ENCODE data around the gene TNP2.

TNP2 gene

DNA sequence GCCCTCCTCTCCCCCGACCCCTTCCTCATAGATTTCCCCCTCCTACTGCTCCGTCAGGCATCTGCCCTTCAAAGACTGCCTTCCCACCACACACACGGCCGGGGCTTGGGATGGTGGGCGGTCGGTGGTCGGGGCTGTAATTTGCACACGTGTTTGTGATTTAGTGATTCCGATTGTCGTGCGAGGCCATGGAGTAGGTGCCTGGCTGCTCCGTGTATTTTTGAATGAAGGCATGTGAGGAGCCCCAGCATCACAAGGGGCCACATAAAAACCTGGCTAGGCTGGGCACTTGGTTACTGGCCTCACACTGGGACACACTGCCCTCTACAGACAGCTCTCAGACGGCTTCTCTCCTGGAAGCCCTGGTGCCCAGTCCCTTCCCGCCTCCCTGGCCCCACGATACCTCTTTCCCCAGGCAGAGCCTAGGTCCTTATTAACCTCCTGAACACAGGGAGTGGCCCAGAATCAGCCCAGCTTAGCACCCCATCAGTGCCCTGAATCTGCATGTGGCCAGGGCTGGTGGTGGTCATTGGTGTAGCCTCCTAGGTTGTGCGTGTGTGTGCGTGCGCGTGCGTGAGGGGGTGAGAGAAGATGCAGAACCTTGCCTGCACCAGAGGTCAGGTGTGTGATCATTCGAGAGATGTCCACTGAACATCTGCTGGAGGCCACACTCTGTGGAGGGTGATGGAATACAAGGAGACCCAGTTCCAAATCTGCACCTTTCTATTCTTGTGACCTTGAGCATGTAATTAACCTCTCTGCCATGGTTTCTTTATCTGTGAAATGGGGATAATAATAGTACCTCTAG is 11.8 kb downstream of the TNP2 start:
- in situ Hi-C loops (cut with MboI; ENCODE audit: low sequenced_read_pairs): loop anchor here (10.0 kb wide), 1 partner anchor 283 kb away; no protein-coding TSS in a partner anchor

DNA sequence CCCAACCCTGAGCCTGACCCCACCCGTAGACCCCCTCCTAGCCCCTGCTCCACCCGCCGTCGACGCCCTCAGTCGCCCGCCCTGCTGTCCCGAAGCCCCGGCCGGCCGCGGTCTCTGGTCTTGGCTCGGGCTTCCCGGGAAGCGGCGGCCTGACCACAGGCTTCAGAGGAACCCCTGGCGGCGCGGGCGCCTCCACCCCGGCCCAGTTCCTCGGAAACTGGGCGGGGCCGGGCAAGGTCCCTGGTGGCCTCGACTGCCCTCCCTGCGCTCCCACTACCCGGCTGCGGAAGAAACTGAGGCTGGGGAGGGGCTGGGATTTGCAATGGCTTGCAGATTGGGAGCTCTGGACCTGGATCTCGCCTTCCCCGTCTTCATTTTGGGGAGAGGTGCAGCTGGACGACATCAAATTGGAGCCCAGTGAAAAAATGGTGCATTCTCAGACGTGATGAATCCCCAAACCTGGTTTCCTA is 12.4 kb downstream of the TNP2 start:
- in situ Hi-C loops (cut with MboI; ENCODE audit: low sequenced_read_pairs): loop anchor here (10.0 kb wide), 1 partner anchor 282 kb away; no protein-coding TSS in a partner anchor

DNA sequence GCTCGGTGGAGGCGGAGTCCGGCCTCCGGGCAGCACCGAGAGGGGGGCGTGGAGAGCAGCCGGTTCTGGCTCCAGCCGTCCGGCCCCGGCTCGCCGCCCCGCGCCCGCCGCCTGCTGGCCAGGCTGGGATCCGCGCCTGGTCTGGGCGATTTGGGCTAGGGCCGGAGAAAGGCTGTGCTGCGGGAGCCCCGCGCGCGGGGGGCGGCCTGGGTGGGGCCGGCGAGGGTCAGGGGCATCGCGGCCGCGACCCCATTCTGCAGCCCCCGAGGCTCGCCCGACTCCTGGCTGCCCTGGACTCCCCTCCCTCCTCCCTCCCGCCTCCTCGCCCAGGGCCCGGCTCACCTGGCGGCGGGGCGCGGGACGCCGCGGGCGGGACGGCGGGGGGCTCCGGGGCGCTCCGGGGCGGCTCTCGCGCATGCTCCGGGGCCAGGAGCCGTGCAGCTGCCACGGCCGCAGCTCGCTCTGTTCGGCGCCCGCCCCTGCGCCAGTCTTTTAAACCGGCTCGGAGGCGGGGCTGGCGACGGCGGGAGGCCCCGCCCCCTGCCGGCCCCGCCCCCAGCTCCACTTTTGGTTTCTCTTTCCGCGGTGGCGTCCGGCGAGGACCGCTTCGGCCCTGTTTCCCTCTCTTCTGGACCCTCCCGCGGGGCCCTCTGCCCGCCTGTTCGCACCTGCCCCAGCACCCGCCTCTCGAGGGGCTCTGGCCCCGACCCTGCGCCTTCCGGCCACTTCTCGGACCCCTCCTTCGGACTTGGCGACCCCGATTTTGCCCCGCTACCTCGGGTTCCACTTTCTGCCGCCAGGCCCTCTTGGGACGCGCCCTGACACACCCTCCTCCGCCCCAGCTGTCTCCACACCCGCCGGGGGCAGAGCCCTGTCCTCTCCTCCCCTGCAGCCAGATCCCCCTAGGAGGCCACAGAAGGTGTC is 13.1 kb downstream of the TNP2 start, which contains the start of gene SOCS1:
Gene SOCS1, minus strand, starts transcription at position 468 of the 924 bp plus-strand sequence. CDS start 726 bp downstream, outside the sequence.
- in situ Hi-C loops (cut with MboI; ENCODE audit: low sequenced_read_pairs): loop anchor here (10.0 kb wide), 1 partner anchor 281 kb away; no protein-coding TSS in a partner anchor

DNA sequence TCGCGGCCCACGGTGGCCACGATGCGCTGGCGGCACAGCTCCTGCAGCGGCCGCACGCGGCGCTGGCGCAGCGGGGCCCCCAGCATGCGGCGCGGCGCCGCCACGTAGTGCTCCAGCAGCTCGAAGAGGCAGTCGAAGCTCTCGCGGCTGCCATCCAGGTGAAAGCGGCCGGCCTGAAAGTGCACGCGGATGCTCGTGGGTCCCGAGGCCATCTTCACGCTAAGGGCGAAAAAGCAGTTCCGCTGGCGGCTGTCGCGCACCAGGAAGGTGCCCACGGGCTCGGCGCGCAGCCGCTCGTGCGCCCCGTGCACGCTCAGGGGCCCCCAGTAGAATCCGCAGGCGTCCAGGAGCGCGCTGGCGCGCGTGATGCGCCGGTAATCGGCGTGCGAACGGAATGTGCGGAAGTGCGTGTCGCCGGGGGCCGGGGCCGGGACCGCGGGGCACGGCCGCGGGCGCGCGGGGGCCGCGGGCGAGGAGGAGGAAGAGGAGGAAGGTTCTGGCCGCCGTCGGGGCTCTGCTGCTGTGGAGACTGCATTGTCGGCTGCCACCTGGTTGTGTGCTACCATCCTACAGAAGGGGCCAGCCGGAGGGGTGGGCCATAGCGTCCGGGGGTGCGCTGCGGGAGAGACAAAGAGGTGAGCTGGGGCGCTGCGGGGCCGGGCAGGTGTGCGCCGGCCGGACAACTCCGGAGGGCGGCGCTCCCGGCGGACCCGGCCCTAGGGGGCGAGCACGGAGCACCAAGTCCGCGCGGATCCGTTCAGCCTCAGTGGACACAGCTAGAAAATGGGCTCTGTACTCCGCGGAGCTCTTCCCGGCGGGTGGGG is 14.0 kb downstream of the TNP2 start:
- in situ Hi-C loops (cut with MboI; ENCODE audit: low sequenced_read_pairs): loop anchor here (10.0 kb wide), 1 partner anchor 280 kb away; no protein-coding TSS in a partner anchor

DNA sequence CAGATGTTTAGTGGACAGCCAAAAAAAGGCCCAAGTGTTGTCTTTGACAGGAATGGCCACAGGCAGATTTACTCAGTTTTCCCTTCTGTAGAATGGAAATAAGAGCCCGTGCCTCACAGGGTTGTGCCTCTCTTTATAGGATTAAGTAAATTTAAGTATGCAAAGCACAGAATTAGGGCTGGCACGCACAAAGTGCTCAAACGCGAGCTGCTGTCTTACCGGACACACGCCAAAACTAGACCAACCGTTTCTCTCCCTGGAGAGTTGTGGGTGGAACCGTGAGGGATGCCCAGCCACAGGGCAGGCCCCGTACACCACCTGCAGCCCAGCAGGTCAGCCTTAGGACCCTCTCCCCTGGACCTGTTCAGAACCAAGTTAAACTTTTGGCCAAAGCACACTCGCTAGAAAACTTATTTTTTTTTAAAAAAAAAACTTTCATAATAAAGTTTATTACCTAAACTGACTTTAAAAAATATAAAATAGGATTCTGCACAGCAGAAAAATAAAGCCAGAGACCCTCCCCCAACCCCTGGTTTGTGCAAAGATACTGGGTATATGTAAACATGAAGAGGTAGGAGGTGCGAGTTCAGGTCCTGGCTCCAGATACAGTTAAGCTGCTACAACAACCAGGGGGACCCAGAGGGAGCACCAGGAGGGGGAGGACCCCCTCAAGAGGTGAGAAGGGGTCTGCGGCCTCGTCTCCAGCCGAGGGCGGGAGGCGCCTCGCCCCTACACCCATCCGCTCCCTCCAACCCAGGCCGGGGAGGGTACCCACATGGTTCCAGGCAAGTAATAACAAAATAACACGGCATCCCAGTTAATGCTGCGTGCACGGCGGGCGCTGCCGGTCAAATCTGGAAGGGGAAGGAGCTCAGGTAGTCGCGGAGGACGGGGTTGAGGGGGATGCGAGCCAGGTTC is 14.9 kb downstream of the TNP2 start:
- in situ Hi-C loops (cut with MboI; ENCODE audit: low sequenced_read_pairs): loop anchor here (10.0 kb wide), 1 partner anchor 279 kb away; no protein-coding TSS in a partner anchor

GRCh38 chr16:11253009-11253994 is 15.8 kb downstream of the TNP2 start:
- in situ Hi-C loops (cut with MboI; ENCODE audit: low sequenced_read_pairs): loop anchor here (10.0 kb wide), 1 partner anchor 279 kb away; no protein-coding TSS in a partner anchor

GRCh38 chr16:11252482-11252931 is 16.6 kb downstream of the TNP2 start:
- in situ Hi-C loops (cut with MboI; ENCODE audit: low sequenced_read_pairs): loop anchor here (10.0 kb wide), 1 partner anchor 278 kb away; no protein-coding TSS in a partner anchor

- in situ Hi-C loops (cut with MboI; ENCODE audit: low sequenced_read_pairs): loop anchor here (10.0 kb wide), 1 partner anchor 277 kb away; no protein-coding TSS in a partner anchor
Observed at GRCh38 chr16:11251525-11252481, 17.3 kb downstream of the TNP2 start.

DNA sequence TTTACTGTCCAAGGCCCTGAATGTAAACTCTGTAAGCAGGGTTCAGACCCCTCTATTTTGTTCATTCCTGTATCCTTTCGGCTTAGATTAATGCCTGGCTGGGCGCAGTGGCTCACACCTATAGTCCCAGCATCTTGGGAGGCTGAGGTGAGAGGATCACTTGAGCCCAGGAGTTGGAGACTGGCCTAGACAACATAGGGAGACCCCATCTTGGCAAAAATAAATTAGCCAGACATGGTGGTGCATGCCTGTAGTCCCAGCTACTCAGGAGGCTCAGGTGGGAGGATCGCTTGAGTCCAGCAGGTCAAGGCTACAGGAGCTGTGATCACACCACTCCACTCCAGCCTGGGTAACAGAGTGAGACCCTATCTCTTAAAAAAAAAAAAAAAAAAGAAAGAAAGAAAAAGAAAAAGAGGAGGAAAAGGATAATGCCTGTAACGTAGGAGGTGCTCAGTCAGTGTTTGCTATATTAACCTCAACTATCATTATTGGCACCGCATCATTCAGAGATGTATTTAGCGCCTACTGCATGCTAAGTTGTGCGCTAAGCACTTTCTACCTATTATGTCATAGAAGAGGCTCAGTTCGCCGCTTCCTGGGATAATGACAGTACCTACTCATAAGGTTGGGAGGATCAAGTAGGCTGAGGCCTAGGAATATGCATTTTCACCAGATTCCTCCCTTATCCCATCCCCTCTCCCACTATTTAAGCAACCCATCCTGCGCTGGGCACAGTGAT is 18.2 kb downstream of the TNP2 start:
- in situ Hi-C loops (cut with MboI; ENCODE audit: low sequenced_read_pairs): loop anchor here (10.0 kb wide), 1 partner anchor 276 kb away; no protein-coding TSS in a partner anchor

- in situ Hi-C loops (cut with MboI; ENCODE audit: low sequenced_read_pairs): loop anchor here (10.0 kb wide), 1 partner anchor 275 kb away; no protein-coding TSS in a partner anchor
Observed at GRCh38 chr16:11250091-11250785, 18.9 kb downstream of the TNP2 start.

DNA sequence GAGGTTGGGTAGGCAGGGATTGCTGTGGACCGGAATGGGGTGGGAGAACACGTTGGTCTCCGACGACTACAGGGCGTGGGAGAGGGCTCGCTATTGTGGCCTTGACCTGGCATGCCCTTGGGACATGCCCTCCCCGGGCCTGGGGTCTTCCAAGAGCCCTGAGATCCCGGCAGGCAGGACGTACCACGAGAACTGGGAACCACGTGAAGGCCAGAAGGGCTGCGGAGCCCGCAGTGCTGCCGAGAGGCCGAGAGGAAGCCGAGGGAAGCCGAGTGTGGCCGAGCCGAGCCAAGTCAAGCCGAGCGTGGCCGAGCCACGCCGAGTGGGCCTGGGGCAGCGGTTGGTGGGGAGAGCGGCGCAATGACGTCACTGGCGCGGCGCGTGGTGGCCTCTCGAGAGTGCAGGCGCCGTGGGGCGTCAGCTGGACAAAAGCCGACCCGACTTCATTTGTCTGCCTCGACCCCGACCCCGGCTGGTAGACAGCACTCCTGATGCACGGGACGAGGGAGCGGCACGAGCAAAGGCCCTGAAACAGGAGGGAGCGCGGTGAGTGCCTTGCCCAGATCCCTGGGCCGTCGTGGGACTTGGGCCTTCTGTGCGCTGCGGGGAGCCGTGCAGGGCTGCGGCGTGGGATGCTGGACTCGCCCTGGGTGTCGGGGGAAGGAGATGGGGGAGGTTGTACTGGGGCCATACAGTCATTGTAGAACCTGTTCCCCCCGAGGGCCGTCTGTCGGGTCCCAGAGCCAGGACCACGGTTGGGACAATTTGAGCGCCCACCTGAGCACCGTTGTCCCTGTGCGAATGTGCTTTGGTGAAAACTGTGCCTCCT is 19.7 kb downstream of the TNP2 start:
- in situ Hi-C loops (cut with MboI; ENCODE audit: low sequenced_read_pairs): loop anchor here (10.0 kb wide), 1 partner anchor 275 kb away; no protein-coding TSS in a partner anchor

GRCh38 chr16:11248133-11248532 is 21.0 kb downstream of the TNP2 start:
- in situ Hi-C loops (cut with MboI; ENCODE audit: low sequenced_read_pairs): no loop called here

DNA sequence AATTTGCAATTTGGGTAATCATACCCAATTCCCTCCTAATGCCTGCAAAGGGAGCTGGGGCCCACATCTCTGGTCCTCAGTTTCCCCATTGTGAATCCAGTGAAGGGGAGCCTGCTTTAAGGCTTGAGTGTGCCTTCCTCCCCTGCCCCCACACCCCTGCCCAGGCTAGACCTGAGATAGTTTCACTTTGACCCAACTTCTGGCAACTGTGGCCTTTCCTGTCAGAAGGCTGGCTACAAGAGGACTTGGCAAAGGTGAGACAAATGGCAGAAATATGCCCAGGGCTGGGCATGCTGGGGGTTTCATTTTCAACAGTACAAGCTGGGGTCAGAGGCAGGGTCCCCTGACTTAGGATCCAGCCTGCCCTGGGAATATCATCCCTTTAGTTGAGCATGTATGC is 23.1 kb downstream of the TNP2 start:
- in situ Hi-C loops (cut with MboI; ENCODE audit: low sequenced_read_pairs): no loop called here

DNA sequence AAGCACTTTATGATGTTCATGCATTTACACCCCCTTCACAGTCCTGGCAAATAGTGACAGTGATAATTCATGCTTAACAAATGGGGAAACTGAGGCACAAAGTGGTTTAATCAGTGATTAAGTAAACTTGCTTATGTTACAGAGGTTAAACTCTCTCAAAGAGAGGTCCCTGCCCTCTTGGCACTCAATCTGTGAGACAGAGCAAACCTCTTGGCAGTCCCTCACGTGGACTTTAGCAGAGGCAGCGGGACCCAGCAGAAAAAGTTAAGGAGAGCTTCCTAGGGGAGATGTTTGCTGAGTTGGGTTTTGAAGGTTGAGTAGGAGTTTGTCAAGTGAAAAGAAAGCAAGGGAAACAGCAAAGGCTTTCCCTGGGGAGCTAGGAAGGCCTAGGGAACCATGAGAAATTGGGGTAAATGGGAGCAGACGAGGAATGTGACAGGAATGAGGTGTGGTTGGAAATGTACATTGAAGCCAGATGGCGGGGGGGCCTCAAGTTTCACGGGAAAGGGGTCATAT is 23.8 kb downstream of the TNP2 start:
- in situ Hi-C loops (cut with MboI; ENCODE audit: low sequenced_read_pairs): no loop called here

All from HL-60/S4 (cell line).